ENCODE data around the gene MFAP4.

GRCh38 chr17:19407601-19408345 is 20.8 kb upstream of the MFAP4 start:
- TF ChIP-seq, protein P1, sequence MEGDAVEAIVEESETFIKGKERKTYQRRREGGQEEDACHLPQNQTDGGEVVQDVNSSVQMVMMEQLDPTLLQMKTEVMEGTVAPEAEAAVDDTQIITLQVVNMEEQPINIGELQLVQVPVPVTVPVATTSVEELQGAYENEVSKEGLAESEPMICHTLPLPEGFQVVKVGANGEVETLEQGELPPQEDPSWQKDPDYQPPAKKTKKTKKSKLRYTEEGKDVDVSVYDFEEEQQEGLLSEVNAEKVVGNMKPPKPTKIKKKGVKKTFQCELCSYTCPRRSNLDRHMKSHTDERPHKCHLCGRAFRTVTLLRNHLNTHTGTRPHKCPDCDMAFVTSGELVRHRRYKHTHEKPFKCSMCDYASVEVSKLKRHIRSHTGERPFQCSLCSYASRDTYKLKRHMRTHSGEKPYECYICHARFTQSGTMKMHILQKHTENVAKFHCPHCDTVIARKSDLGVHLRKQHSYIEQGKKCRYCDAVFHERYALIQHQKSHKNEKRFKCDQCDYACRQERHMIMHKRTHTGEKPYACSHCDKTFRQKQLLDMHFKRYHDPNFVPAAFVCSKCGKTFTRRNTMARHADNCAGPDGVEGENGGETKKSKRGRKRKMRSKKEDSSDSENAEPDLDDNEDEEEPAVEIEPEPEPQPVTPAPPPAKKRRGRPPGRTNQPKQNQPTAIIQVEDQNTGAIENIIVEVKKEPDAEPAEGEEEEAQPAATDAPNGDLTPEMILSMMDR (IDR thresholded peaks at IDR 0.05): no peak
- no peak for TF ChIP-seq POLR2A (IDR thresholded peaks at IDR 0.05)
